Stimulated activated CD4-positive, alpha-beta T cell treated with anti-CD3 and anti-CD28 coated beads, TNF-alpha, amount 100 ng/mL, for 24 hours (primary cell): ENCODE results near the gene CMSS1.
"Not testable (repeated sequence)": the region's sequence is repeated elsewhere in the genome, so short reads cannot be mapped to it uniquely, and the experiment has no call there.

Source experiments
- DNase-seq, 3 experiments: peaks; one replicate each; pipeline ENCODE4 v3.0.0-alpha.2; 2020; ENCODE audit warnings: low read depth in 3 of 3

The CMSS1 gene

GRCh38 chr3:100225883-100226282 is 408.2 kb downstream of the CMSS1 start:
- no peak for DNase-seq

- no peak for DNase-seq
Observed at GRCh38 chr3:100226712-100227429, 409.2 kb downstream of the CMSS1 start.

- DNase-seq, result no peak
Observed at GRCh38 chr3:100227511-100227921, 409.9 kb downstream of the CMSS1 start.

GRCh38 chr3:100228247-100228646 is 410.6 kb downstream of the CMSS1 start:
- DNase-seq, result no peak

DNA sequence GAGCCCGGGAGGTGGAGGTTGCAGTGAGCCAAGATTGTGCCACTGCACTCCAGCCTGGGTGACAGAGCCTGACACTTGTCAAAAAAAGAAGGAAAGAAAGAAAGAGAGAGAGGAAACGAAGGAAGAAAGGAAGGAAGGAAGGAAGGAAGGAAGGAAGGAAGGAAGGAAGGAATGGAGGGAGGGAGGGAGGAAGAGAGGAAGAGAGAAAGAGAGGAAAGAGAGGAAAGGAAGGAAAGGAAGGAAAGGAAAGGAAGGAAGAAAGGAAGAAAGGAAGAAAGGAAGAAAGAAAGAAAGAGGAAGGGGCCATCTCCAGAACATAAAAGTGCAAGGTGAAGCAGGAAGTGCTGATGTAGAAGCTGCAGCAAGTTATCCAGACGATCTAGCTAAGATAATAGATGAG is 411.5 kb downstream of the CMSS1 start:
- DNase-seq, result not testable (repeated sequence)

GRCh38 chr3:100230710-100231109 is 413.0 kb downstream of the CMSS1 start:
- DNase-seq, result no peak
